ENCODE measurements around the gene XXYLT1. TPM values are rescaled to one million over a fixed set of nuclear protein-coding genes. Genes with fewer than 3 reads are reported as not detected.

XXYLT1 gene
- total and polyA plus RNA-seq, 10 of the 15 experiments (the other 5 are each of a cell fraction or from before 2014, with no cell fraction given): 1.2 to 14.2 (median 9.3) TPM

DNA sequence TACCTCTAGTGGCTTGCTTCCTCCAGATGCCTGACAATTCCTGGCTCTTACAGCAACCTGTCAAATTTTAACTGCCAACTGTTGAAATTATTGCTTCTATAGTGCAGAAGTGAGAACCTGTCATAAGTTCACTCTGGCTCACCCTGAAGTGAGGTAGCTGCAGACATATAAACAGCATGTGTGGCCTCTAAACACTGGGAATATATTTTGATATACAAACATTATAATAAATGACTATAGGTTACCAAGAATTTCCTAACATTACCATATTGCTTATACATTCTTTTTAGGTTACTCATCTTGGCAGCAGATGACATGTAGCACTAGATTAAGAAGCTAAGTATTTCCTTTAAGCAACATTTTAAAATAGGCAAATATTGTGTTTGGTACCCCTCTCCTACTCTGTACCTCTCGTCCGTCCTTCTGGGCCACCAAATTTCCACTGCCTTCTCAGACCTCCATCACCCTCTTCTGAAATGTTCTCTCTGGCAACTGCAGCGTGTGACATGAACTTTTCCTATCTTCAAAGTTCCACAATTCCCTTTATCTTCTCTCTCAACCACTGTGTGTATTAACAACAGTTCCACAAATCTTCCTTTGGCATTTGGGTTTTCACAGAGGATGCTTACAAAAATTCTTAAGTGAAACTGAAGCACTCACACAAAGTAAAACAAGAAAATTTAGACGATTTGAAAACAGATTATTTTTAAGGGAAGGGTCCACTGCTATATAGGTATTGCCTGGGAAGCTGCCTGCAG lies 15.3 kb upstream of the XXYLT1 start (continued):
- TF ChIP-seq YY1 (IDR thresholded peaks at IDR 0.05; ENCODE audit: low read depth, low read length) (no peak), RAD21 (IDR thresholded peaks at IDR 0.05; ENCODE audit: insufficient read depth, low read depth, low read length) (no peak)

DNA sequence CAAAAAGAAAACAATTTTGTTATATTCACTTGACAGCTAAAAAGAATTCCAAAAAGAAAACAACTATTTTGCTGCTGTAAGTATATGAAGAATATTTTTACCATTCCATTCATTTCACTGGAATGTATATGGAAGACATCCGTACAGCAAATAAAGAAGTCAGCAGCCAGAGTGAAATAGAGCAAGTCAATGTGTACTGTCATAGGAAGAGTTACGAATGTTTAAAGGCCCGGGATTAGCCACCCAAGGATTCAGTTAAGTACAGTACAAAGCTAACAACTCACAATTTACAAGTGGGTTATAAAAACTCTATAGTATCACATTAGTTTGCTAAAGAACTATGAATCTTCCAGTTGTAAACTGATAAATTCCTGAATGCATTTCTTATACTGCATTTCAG lies 14.4 kb upstream of the XXYLT1 start:
- TF ChIP-seq, protein P1, sequence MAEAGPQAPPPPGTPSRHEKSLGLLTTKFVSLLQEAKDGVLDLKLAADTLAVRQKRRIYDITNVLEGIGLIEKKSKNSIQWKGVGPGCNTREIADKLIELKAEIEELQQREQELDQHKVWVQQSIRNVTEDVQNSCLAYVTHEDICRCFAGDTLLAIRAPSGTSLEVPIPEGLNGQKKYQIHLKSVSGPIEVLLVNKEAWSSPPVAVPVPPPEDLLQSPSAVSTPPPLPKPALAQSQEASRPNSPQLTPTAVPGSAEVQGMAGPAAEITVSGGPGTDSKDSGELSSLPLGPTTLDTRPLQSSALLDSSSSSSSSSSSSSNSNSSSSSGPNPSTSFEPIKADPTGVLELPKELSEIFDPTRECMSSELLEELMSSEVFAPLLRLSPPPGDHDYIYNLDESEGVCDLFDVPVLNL (IDR thresholded peaks at IDR 0.05; ENCODE audit: low read depth, low read length): no peak
- H4K20me1 ChIP-seq (ENCODE audit: control insufficient read depth, insufficient read depth): no peaks in the 10 kb centered on the region
- FAIRE-seq (no peak), DNase-seq (ENCODE audit: low read depth, low spot score) (no peak), ATAC-seq (no peak)
- in situ Hi-C loops (cut with MboI) (no loop called here), intact Hi-C loops (cut with micrococcal nuclease; ENCODE audit: unreplicated experiment) (no loop called here)
- POLR2A ChIA-PET: interaction anchor here (0.7 to 1.0 kb wide), 2 partner anchors 10 to 13 kb away, joined by 3 to 7 read pairs; no protein-coding TSS in a partner anchor
- no TSS peak for BruUV-seq (replicated peaks)
- no peaks in the 10 kb centered on the region for H3K79me2 ChIP-seq (ENCODE audit: control insufficient read depth, insufficient read depth, low read length)
- SMC1A ChIA-PET (ENCODE audit: uncharacterized antibody, unreplicated experiment): interaction anchor here (0.7 to 2.5 kb wide), 6 partner anchors 10 to 256 kb away, joined by 3 to 6 read pairs (median 3); no protein-coding TSS in a partner anchor
- WGBS (ENCODE audit: insufficient coverage, insufficient replicate concordance, low lambda C conversion rate, missing lambda C conversion rate): 97% methylated on average over 3 of the region's 3 CpGs
- peaks cover 1 to 14% of the 10 kb centered on the region in 2 experiments for H3K36me3 ChIP-seq (ENCODE audit: control insufficient read depth in 2 of 2, insufficient read depth in 2 of 2, low read length in 1 of 2)
- CTCF ChIA-PET: interaction anchor here (0.7 to 4.2 kb wide), 5 partner anchors 14 to 603 kb away, joined by 3 to 18 read pairs (median 3); partner anchors contain the start of gene XXYLT1
- RAD21 ChIA-PET (ENCODE audit: unreplicated experiment): no interaction called here
- no peak overlapping the region for H3K9ac ChIP-seq (ENCODE audit: control insufficient read depth, insufficient read depth, low read length)
- no peak overlapping the region for H3K4me3 ChIP-seq
- no peak overlapping the region for H3K4me2 ChIP-seq (ENCODE audit: control insufficient read depth, insufficient read depth)
- H2AFZ ChIP-seq (ENCODE audit: control insufficient read depth, low read depth, low read length): no peak overlapping the region
- H3K27me3 ChIP-seq (replicated peaks in 1 of 2; ENCODE audit: control insufficient read depth in 2 of 2, insufficient read depth in 2 of 2, low read length in 1 of 2): no peaks in the 10 kb centered on the region
- no peaks in the 10 kb centered on the region for H3K4me1 ChIP-seq (ENCODE audit: control insufficient read depth, insufficient read depth, low read length)
- H3K9me3 ChIP-seq (replicated peaks; ENCODE audit: control insufficient read depth, insufficient read depth, low read length): no peaks in the 10 kb centered on the region
- no peak overlapping the region for H3K27ac ChIP-seq (ENCODE audit: control insufficient read depth, insufficient read depth)
